Osteocyte (in vitro differentiated cells): ENCODE measurements around the gene AGMAT. TPM values are rescaled to one million over a fixed set of nuclear protein-coding genes. Genes with fewer than 3 reads are reported as not detected.

Experiments used
- DNase-seq: peaks from one replicate; pipeline ENCODE4 v3.0.0; 2021; ENCODE audit warnings: mixed read lengths; ENCODE audit not compliant: unreplicated experiment; ENCODE audit errors: extremely low spot score
- H3K27ac Mint-ChIP-seq: one replicate; pipeline ENCODE4 v1.8.0; 2021; ENCODE audit warnings: mild to moderate bottlenecking, mixed read lengths; ENCODE audit not compliant: unreplicated experiment
- H3K27me3 Mint-ChIP-seq: one replicate; pipeline ENCODE4 v1.8.0; 2021; ENCODE audit warnings: mixed read lengths; ENCODE audit not compliant: unreplicated experiment
- H3K36me3 Mint-ChIP-seq: one replicate; pipeline ENCODE4 v1.8.0; 2021; ENCODE audit warnings: mixed read lengths; ENCODE audit not compliant: unreplicated experiment
- H3K4me1 Mint-ChIP-seq: one replicate; pipeline ENCODE4 v1.8.0; 2021; ENCODE audit warnings: mixed read lengths; ENCODE audit not compliant: unreplicated experiment
- H3K4me3 Mint-ChIP-seq: one replicate; pipeline ENCODE4 v1.8.0; 2021; ENCODE audit warnings: mild to moderate bottlenecking, moderate library complexity, mixed read lengths; ENCODE audit not compliant: unreplicated experiment
- H3K9me3 Mint-ChIP-seq: one replicate; pipeline ENCODE4 v1.8.0; 2021; ENCODE audit warnings: mixed read lengths; ENCODE audit not compliant: unreplicated experiment
- total RNA-seq: library from RNA; stranded (reverse); gene quantifications from 2 replicates; pipeline ENCODE4 v1.2.1, GENCODE V29; 2021
- TF ChIP-seq, protein P1 (sequence below): fragments of 200-600 bp; sonication (generic); IDR thresholded peaks from 2 replicates; pipeline ENCODE4 v1.5.0; 2021; ENCODE audit warnings: antibody characterized with exemption, mild to moderate bottlenecking, moderate library complexity

AGMAT gene
- total RNA-seq, 1 donor from 2014 or later: 0.19 TPM

DNA sequence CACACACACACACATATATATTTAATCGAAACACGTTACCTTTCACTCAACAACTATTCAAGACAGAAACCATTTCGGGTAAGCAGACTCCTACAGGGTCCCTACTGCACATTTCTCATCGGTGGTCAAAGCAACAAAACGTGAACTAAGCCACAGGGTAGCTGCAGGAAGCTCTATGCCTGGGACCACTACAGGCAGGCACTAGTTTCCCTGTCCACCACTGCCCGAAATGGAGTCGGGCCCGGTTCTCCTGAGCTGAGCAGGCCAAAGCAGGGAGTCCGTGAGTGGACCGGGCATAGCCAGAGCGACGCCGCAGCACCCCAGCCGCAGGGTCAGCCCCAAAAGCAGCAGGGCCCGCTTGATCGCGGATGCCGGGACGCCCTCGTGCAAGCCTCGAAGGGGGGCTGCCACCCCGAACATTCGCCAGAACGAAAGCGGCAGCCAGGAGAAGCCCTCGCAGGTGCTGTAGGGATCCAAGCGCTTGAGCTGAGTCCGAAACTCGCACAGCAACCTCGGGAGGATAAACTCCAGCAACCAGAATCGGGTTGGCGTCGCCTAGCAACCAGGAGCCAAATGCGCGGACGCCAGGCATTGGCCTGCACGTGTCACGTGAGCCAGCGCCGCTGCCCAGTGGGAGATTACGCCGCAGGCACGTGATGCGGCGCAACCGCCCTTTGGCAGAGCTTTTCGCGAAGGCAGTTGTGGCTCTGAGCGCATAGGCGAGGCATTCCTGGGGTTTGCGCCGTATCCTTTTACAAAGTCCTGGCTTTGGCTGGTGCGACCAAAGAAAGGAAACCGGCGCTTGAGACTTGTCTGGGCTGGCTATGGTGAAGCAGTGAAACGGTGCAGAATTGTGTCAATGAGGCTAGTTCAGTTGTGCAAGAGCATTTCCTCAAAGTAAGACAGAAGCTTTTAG is 18.5 kb upstream of the AGMAT start:
- Mint-ChIP-seq H3K27ac (peak overlapping the region; percentile 87), H3K27me3 (peaks cover 17% of the 10 kb centered on the region), H3K36me3 (peaks cover 2% of the 10 kb centered on the region), H3K4me3 (peak overlapping the region; percentile 81), H3K9me3 (peaks cover 5% of the 10 kb centered on the region), H3K4me1 (peaks cover 13% of the 10 kb centered on the region)
- DNase-seq: peak; percentile 98
- TF ChIP-seq, protein P1, sequence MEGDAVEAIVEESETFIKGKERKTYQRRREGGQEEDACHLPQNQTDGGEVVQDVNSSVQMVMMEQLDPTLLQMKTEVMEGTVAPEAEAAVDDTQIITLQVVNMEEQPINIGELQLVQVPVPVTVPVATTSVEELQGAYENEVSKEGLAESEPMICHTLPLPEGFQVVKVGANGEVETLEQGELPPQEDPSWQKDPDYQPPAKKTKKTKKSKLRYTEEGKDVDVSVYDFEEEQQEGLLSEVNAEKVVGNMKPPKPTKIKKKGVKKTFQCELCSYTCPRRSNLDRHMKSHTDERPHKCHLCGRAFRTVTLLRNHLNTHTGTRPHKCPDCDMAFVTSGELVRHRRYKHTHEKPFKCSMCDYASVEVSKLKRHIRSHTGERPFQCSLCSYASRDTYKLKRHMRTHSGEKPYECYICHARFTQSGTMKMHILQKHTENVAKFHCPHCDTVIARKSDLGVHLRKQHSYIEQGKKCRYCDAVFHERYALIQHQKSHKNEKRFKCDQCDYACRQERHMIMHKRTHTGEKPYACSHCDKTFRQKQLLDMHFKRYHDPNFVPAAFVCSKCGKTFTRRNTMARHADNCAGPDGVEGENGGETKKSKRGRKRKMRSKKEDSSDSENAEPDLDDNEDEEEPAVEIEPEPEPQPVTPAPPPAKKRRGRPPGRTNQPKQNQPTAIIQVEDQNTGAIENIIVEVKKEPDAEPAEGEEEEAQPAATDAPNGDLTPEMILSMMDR: no peak

DNA sequence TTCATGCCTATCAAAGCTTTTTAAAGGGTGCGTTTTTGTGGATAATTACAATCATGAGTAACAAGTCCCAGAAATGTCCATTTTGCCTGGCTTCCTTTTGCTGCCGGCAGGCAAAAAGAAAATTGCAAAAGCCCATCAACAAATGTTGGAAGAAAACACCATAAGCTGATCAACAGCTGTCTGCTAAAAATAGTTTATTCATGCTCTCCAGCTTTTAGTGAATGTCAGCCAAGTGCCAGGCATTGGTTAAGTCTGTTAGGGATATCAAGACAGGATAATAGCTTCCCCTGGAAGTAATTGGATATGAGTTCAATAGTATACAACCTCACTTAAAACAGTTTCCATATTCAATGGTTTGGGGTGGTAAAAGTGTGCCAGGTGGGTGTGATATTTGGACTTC is 13.6 kb upstream of the AGMAT start:
- TF ChIP-seq, protein P1: no peak
- DNase-seq: no peak
- no peak overlapping the region for H3K27ac Mint-ChIP-seq
- no peak overlapping the region for H3K4me3 Mint-ChIP-seq
- peaks cover 22% of the 10 kb centered on the region for H3K27me3 Mint-ChIP-seq
- no peaks in the 10 kb centered on the region for H3K36me3 Mint-ChIP-seq
- peaks cover 11% of the 10 kb centered on the region for H3K4me1 Mint-ChIP-seq
- no peaks in the 10 kb centered on the region for H3K9me3 Mint-ChIP-seq

DNA sequence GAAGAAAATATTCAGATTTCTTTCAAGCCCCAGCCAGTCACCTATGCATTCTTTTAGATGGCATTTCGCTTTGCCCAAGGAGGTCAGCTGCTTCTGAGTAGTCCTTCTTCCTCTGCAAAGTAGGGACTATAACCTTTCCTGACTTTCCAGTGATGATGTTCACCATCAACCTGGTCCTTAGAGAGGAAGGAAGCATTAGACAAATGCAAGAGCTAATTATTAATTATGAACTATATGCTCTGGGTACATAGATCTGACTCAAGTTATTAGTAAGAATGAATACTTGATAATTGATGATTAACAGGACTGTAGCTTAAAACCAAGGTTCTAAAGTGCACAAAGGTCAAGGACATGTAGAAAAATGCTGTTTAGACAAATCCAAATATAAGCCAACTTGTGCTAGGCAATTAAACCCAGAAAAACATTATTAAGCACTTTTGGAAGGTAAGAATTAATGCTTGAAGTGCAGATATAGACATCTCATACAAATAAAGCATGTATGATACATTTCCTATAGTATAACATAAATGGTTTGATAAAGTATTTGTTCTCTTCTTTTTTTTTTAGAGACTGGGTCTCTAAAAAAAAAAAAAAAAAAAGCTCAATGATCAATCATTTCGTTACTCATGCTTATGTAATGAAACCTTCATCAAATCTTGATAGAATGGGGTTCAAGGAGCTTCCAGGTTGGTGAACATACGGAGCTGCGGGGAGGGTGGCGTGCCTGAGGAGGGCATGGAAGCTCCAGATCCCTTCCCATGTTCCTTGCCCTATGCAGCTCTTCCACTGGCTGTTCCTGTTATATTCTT is 11.2 kb upstream of the AGMAT start:
- H3K4me3 Mint-ChIP-seq: no peak overlapping the region
- H3K36me3 Mint-ChIP-seq: no peaks in the 10 kb centered on the region
- TF ChIP-seq, protein P1: no peak
- H3K4me1 Mint-ChIP-seq: peaks cover 2% of the 10 kb centered on the region
- no peak for DNase-seq
- peaks cover 22% of the 10 kb centered on the region for H3K27me3 Mint-ChIP-seq
- no peaks in the 10 kb centered on the region for H3K9me3 Mint-ChIP-seq
- H3K27ac Mint-ChIP-seq: no peak overlapping the region

DNA sequence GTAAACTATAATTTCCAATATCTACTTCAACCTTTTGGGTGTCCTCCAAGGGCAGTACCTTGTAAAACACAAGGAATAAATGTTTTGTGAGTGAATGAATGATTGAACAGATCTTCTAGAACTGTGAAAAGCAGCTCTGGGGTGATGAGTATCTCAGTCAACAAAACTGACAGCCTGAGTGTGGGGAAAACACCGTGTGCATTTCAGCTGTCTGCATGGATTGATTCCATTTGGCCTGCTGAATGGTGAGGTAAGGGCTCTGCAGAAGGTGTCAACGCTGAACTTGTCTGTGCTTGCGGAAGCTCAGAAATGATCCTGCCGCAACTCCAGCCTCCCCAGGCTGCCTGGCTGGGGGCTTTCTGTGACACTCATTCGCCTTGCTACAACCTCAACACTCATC is 7.4 kb upstream of the AGMAT start:
- Mint-ChIP-seq H3K27ac (no peak overlapping the region), H3K27me3 (peaks cover 8% of the 10 kb centered on the region), H3K4me1 (peaks cover 2% of the 10 kb centered on the region), H3K9me3 (no peaks in the 10 kb centered on the region), H3K4me3 (no peak overlapping the region), H3K36me3 (no peaks in the 10 kb centered on the region)
- DNase-seq: no peak
- TF ChIP-seq, protein P1: no peak
